Colonic mucosa (tissue), 4 donors: ENCODE results near the gene BARX2. TPM values are rescaled to one million over a fixed set of nuclear protein-coding genes. Genes with fewer than 3 reads are reported as not detected.

Experiments used
- DNase-seq: peaks from one replicate; pipeline ENCODE4 v3.0.0-alpha.2; 2020
- H3K27ac ChIP-seq: fragments of 200-600 bp; one replicate; pipeline ENCODE4 v1.8.0; 2021
- H3K27me3 ChIP-seq: fragments of 200-600 bp; one replicate; pipeline ENCODE4 v1.8.0; 2021
- H3K36me3 ChIP-seq: fragments of 200-600 bp; one replicate; pipeline ENCODE4 v1.8.0; 2021
- H3K4me1 ChIP-seq: fragments of 200-600 bp; one replicate; pipeline ENCODE4 v1.8.0; 2021; ENCODE audit warnings: mild to moderate bottlenecking
- H3K4me3 ChIP-seq: fragments of 200-600 bp; one replicate; pipeline ENCODE4 v1.8.0; 2021
- H3K9ac ChIP-seq, 2 donors: one replicate each; pipeline ENCODE4 v1.7.0; 2013; ENCODE audit warnings: control low read depth in 2 of 2, low read depth in 2 of 2, low read length in 2 of 2
- H3K9me3 ChIP-seq: fragments of 200-600 bp; one replicate; pipeline ENCODE4 v1.8.0; 2021
- intact Hi-C: fragments of 100-400 bp; cut with DNase I; formaldehyde crosslinking; loops from one replicate; pipeline ENCODE4 v1.14.1; 2022
- total RNA-seq, 2 donors: library from RNA; stranded (reverse); fragmentation: NEBNext Ultra II Directional in 1 of 2; extraction: Animal tissue kit (Norgen Biotek cat#: 25700) in 1 of 2; gene quantifications; one replicate each; pipeline ENCODE4 v1.2.1, GENCODE V29; 2021
- TF ChIP-seq, protein P1 (sequence below): fragments of 200-600 bp; IDR thresholded peaks from one replicate; pipeline ENCODE4 v1.8.0; 2022; ENCODE audit warnings: antibody characterized with exemption, mild to moderate bottlenecking
- donor health status: healthy.
- donor health status: DM: no; HTN: no; CAD: no.
- donor health status: DM: no; HTN: no; CAD: no.

Gene BARX2
- total RNA-seq, 2 donors from 2014 or later = 19.0 to 23.9 TPM

DNA sequence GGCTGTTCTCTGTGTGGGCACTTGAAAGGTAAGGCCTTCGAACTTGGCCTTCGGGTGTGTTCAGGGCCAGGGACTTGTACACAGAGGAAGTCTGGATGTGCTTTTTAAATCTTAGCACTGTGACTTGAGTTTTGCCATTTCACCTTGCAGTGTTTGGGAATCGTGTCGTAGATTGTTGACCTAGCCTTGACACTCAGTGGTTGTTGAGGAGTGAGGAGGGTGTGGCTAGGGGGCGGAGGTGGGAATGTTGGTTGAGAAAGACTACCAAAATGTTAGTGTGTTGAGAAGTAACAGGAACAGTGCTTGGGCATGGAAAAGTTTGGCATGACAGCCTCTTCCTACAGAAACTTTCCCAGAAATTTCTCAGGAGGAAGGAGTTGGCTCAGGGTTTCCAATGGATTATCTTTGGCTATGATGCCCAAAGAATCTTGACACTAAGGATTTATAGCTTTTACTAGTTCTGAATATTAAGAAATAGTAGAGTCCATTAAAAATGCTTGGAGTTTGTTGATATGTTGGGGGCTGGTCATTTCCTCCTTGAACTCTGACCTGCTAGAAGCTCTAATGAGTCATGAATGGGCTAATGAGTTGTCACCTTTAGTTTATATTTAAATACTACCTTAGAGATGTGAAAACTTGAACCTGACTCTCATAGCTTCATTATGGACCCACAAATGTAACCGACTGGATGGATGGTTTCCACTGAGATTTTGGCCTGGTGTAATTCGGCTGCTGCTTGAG is 40.6 kb downstream of the BARX2 start:
- intact Hi-C loops = no loop called here
- TF ChIP-seq, protein P1, sequence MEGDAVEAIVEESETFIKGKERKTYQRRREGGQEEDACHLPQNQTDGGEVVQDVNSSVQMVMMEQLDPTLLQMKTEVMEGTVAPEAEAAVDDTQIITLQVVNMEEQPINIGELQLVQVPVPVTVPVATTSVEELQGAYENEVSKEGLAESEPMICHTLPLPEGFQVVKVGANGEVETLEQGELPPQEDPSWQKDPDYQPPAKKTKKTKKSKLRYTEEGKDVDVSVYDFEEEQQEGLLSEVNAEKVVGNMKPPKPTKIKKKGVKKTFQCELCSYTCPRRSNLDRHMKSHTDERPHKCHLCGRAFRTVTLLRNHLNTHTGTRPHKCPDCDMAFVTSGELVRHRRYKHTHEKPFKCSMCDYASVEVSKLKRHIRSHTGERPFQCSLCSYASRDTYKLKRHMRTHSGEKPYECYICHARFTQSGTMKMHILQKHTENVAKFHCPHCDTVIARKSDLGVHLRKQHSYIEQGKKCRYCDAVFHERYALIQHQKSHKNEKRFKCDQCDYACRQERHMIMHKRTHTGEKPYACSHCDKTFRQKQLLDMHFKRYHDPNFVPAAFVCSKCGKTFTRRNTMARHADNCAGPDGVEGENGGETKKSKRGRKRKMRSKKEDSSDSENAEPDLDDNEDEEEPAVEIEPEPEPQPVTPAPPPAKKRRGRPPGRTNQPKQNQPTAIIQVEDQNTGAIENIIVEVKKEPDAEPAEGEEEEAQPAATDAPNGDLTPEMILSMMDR = no peak
- Histone ChIP-seq H3K27me3 (no peaks in the 10 kb centered on the region), H3K4me3 (no peak overlapping the region), H3K9me3 (no peaks in the 10 kb centered on the region), H3K4me1 (peaks cover 17% of the 10 kb centered on the region), H3K9ac (peak overlapping the region in 1 of 2 donors; percentile 21), H3K27ac (peak overlapping the region; percentile 68), H3K36me3 (no peaks in the 10 kb centered on the region)
- DNase-seq = peak; percentile 69

DNA sequence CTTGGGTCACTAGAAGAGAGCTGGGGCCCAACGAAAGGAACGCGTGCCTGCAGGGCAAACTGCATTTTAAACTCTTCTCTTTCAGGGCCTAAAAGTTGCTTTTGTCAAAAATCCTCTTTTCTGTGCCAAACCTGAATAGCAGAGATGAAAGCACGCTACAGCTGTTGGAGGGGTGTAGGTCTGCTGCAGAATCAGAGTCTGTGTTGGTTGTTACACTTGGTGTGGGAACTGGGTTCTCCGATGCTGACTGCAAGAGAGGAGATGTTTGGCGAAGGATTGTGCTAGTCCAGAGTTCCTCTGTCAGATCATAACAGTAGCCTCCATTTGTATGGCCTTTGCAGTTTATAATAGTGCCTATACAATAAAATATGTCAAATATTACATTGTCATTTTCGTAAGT is 41.8 kb downstream of the BARX2 start:
- Histone ChIP-seq H3K9me3 (no peaks in the 10 kb centered on the region), H3K4me1 (peaks cover 17% of the 10 kb centered on the region), H3K36me3 (no peaks in the 10 kb centered on the region), H3K27me3 (no peaks in the 10 kb centered on the region), H3K9ac (peak overlapping the region; percentile 29 to 52), H3K27ac (peak overlapping the region; percentile 68), H3K4me3 (no peak overlapping the region)
- intact Hi-C loops = no loop called here
- TF ChIP-seq, protein P1 = no peak
- DNase-seq = no peak

- H3K9ac ChIP-seq = peak overlapping the region in 1 of 2 donors; percentile 52
- no peaks in the 10 kb centered on the region for H3K36me3 ChIP-seq
- DNase-seq = peak; percentile 65
- H3K27me3 ChIP-seq = no peaks in the 10 kb centered on the region
- TF ChIP-seq, protein P1 = no peak
- no peaks in the 10 kb centered on the region for H3K9me3 ChIP-seq
- no peak overlapping the region for H3K4me3 ChIP-seq
- peaks cover 17% of the 10 kb centered on the region for H3K4me1 ChIP-seq
- intact Hi-C loops = no loop called here
- H3K27ac ChIP-seq = peak overlapping the region; percentile 68
Observed at GRCh38 chr11:129418039-129418438, 42.4 kb downstream of the BARX2 start.

DNA sequence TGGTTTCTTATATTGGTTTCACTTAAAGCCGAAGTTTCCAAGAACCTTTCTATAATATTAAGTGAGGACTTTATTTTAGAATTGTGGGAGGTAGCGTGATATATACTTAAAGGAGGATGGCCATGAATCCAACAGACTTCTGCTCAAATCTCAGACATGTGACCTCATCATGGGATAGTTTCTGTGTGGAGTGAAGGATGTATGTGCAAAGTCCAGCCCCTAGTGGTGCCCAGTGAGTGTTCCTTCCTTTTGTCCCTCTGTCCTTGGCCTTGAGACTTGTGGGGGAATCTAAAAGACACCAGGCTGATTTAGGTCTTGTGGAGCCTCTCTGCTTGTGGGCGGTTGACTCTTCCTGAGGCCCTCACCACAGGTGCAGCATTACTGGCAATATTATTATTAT is 43.7 kb downstream of the BARX2 start:
- no peak overlapping the region for H3K27ac ChIP-seq
- H3K9me3 ChIP-seq = no peaks in the 10 kb centered on the region
- H3K4me3 ChIP-seq = no peak overlapping the region
- H3K9ac ChIP-seq = no peak overlapping the region
- H3K4me1 ChIP-seq = peaks cover 17% of the 10 kb centered on the region
- no peaks in the 10 kb centered on the region for H3K36me3 ChIP-seq
- no peaks in the 10 kb centered on the region for H3K27me3 ChIP-seq
- TF ChIP-seq, protein P1 = no peak
- intact Hi-C loops = no loop called here
- DNase-seq = no peak

GRCh38 chr11:129423426-129423825 is 47.8 kb downstream of the BARX2 start:
- Histone ChIP-seq H3K4me3 (no peak overlapping the region), H3K36me3 (no peaks in the 10 kb centered on the region), H3K27ac (no peak overlapping the region), H3K4me1 (peaks cover 5% of the 10 kb centered on the region), H3K9ac (no peak overlapping the region), H3K27me3 (no peaks in the 10 kb centered on the region), H3K9me3 (no peaks in the 10 kb centered on the region)
- TF ChIP-seq, protein P1 = no peak
- intact Hi-C loops = no loop called here
- DNase-seq = no peak
